Testis (tissue), 2 donors: ENCODE results near the gene EHD4.

Source experiments
- POLR2A ChIP-seq: fragments of 450-650 bp; IDR thresholded peaks from one replicate; pipeline ENCODE4 v1.6.1; 2017; ENCODE audit warnings: antibody characterized with exemption, mild to moderate bottlenecking, moderate library complexity
- TF ChIP-seq, protein P1 (sequence below), 3 experiments: fragments of 450-650 bp in 2 of 3; fragments of 200-600 bp in 1 of 3; sonication (generic) in 1 of 3; IDR thresholded peaks; one replicate each; pipeline ENCODE4 v1.5.1; 2016 to 2019; ENCODE audit warnings: antibody characterized with exemption in 3 of 3, mild to moderate bottlenecking in 2 of 3, moderate library complexity in 1 of 3

DNA sequence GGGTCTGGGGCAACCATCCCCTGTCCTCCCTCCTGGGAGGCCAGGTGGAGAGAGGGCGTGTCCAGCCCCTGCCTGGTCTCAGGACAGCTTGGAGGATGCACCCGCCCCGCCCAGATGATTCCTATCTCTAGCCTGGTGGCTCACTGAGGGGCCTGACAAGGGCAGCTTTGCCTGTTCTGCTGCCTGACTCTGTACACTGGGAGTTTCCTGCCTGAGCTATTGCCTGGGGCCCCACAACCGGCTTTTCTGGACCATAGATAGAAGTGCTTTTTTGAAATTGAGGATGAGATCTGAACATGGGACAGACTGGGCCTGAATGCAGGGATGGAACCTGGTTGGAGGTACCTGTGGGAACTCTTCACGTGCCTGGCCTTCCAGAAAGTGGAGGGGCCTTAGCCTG, 49.2 kb upstream of the EHD4 start:
- TF ChIP-seq, protein P1, sequence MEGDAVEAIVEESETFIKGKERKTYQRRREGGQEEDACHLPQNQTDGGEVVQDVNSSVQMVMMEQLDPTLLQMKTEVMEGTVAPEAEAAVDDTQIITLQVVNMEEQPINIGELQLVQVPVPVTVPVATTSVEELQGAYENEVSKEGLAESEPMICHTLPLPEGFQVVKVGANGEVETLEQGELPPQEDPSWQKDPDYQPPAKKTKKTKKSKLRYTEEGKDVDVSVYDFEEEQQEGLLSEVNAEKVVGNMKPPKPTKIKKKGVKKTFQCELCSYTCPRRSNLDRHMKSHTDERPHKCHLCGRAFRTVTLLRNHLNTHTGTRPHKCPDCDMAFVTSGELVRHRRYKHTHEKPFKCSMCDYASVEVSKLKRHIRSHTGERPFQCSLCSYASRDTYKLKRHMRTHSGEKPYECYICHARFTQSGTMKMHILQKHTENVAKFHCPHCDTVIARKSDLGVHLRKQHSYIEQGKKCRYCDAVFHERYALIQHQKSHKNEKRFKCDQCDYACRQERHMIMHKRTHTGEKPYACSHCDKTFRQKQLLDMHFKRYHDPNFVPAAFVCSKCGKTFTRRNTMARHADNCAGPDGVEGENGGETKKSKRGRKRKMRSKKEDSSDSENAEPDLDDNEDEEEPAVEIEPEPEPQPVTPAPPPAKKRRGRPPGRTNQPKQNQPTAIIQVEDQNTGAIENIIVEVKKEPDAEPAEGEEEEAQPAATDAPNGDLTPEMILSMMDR (IDR thresholded peaks at IDR 0.05) = no peak
- TF ChIP-seq POLR2A = no peak
